HL-60 (cell line): Measurements from ENCODE around the gene SLC22A5.

ENCODE experiments used
- CTCF ChIP-seq: IDR thresholded peaks from one replicate; pipeline ENCODE4 v1.5.1; 2011; ENCODE audit warnings: low read length, control low read depth, inconsistent platforms; ENCODE audit not compliant: insufficient read depth
- GABPA ChIP-seq: IDR thresholded peaks from 2 replicates; pipeline ENCODE4 v1.6.1; 2012; ENCODE audit warnings: low read depth
- POLR2AphosphoS5 ChIP-seq: IDR thresholded peaks from 2 replicates; pipeline ENCODE4 v1.6.1; 2012; ENCODE audit warnings: low read depth
- REST ChIP-seq: IDR thresholded peaks from 2 replicates; pipeline ENCODE4 v1.6.1; 2012; ENCODE audit warnings: low read depth; ENCODE audit not compliant: insufficient replicate concordance
- SPI1 ChIP-seq: IDR thresholded peaks from 2 replicates; pipeline ENCODE4 v1.6.1; 2012; ENCODE audit warnings: low read depth, mild to moderate bottlenecking, borderline replicate concordance

- no peak for TF ChIP-seq CTCF
- TF ChIP-seq POLR2AphosphoS5 = no peak
- no peak for TF ChIP-seq REST
- no peak for TF ChIP-seq SPI1
- TF ChIP-seq GABPA = no peak
Observed at GRCh38 chr5:132413567-132413966, 44.1 kb downstream of the SLC22A5 start.
